K562 (cell line): Measurements from ENCODE around the gene UBE2D2. TPM values are rescaled to one million over a fixed set of nuclear protein-coding genes. Genes with fewer than 3 reads are reported as not detected.

Source experiments
- ATF4 ChIP-seq: fragments of 450-650 bp; formaldehyde crosslinking; IDR thresholded peaks from 2 replicates; pipeline ENCODE4 v1.4.0; 2022; ENCODE audit warnings: mild to moderate bottlenecking, moderate library complexity
- BRF1 ChIP-seq: IDR thresholded peaks from 3 replicates; pipeline ENCODE4 v1.6.1; 2011; ENCODE audit warnings: borderline replicate concordance, mild to moderate bottlenecking; ENCODE audit not compliant: insufficient read length; ENCODE audit errors: extremely low read depth
- CSDE1 ChIP-seq, 2 experiments: fragments of 450-650 bp; IDR thresholded peaks; 2 replicates each; pipeline ENCODE4 v1.6.1; 2016; ENCODE audit warnings: mild to moderate bottlenecking in 1 of 2
- ETV1 ChIP-seq: fragments of 450-650 bp; conservative IDR thresholded peaks from 2 replicates; pipeline ENCODE4 v1.6.1; 2016; ENCODE audit warnings: missing genetic modification characterization, control low read depth, low read depth, missing compliant biosample characterization
- HMGN3 ChIP-seq: IDR thresholded peaks from 2 replicates; pipeline ENCODE4 v1.6.1; 2011; ENCODE audit warnings: borderline replicate concordance, low read depth, mild to moderate bottlenecking, mixed read lengths, low read length; ENCODE audit not compliant: insufficient read length; ENCODE audit errors: extremely low read depth
- HNRNPL ChIP-seq: fragments of 200-400 bp; formaldehyde crosslinking; IDR thresholded peaks from 2 replicates; pipeline ENCODE4 v1.6.1; 2017; ENCODE audit warnings: low read depth, mild to moderate bottlenecking, low read length
- HOMEZ ChIP-seq: fragments of 250-450 bp; sonication (Bioruptor Pico); IDR thresholded peaks from 2 replicates; pipeline ENCODE4 v1.4.0; 2020; ENCODE audit warnings: mild to moderate bottlenecking, moderate library complexity
- KLF10 ChIP-seq: fragments of 250-450 bp; sonication (Bioruptor Pico); IDR thresholded peaks from 2 replicates; pipeline ENCODE4 v1.6.1; 2021; ENCODE audit warnings: matching md5 sums
- MAFK ChIP-seq: IDR thresholded peaks from 2 replicates; pipeline ENCODE4 v1.6.1; 2011; ENCODE audit warnings: low read length, improper control_type of control experiment
- MBD1 ChIP-seq: fragments of 250-450 bp; sonication (Bioruptor Pico); IDR thresholded peaks from 2 replicates; pipeline ENCODE4 v1.8.0; 2022; ENCODE audit warnings: inconsistent platforms
- MED1 ChIP-seq: sonication (generic); formaldehyde crosslinking; IDR thresholded peaks from 2 replicates; pipeline ENCODE4 v1.8.1; 2023; ENCODE audit warnings: missing genetic modification reagents, borderline replicate concordance
- RB1 ChIP-seq: fragments of 450-650 bp; IDR thresholded peaks from 2 replicates; pipeline ENCODE4 v1.6.1; 2017; ENCODE audit warnings: low read depth, mild to moderate bottlenecking
- RBM39 ChIP-seq: fragments of 200-400 bp; formaldehyde crosslinking; optimal IDR thresholded peaks from 2 replicates; pipeline ENCODE3; 2018; ENCODE audit warnings: low read depth, low read length
- SIRT6 ChIP-seq: IDR thresholded peaks from one replicate; pipeline ENCODE4 v1.6.1; 2012; ENCODE audit warnings: low read depth, mild to moderate bottlenecking, control low read depth, inconsistent platforms, low read length, moderate library complexity
- SRSF1 ChIP-seq: fragments of 200-400 bp; formaldehyde crosslinking; IDR thresholded peaks from 2 replicates; pipeline ENCODE4 v1.6.1; 2017; ENCODE audit warnings: mild to moderate bottlenecking, low read depth, low read length, moderate library complexity
- U2AF2 ChIP-seq: fragments of 200-400 bp; formaldehyde crosslinking; optimal IDR thresholded peaks from 2 replicates; pipeline ENCODE3; 2017; ENCODE audit warnings: low read depth, mild to moderate bottlenecking, low read length
- VEZF1 ChIP-seq: fragments of 200-800 bp; sonication (Bioruptor generic); IDR thresholded peaks from 2 replicates; pipeline ENCODE4 v1.6.1; 2017; ENCODE audit warnings: missing genetic modification characterization, missing compliant biosample characterization
- ZBTB1 ChIP-seq: sonication (generic); formaldehyde crosslinking; IDR thresholded peaks from 2 replicates; pipeline ENCODE4 v1.8.1; 2023; ENCODE audit warnings: missing genetic modification reagents, low read depth, mild to moderate bottlenecking, borderline replicate concordance
- ZNF143 ChIP-seq: sonication (generic); formaldehyde crosslinking; IDR thresholded peaks from 2 replicates; pipeline ENCODE4 v1.9.0; 2022; ENCODE audit warnings: mild to moderate bottlenecking, missing genetic modification reagents
- ZNF512 ChIP-seq: IDR thresholded peaks from 2 replicates; pipeline ENCODE4 v1.6.1; 2016; ENCODE audit warnings: missing genetic modification characterization, missing compliant biosample characterization
- polyA plus RNA-seq, 8 experiments: library from polyadenylated mRNA; depleted of rRNA in 4 of 8; stranded (reverse) in 5 of 8; unstranded in 3 of 8; fragments of >200 nt; fragmentation: Nextera tagmentation in 2 of 8; fragmentation: Illumina TruSeq in 1 of 8; extraction: Ambion mirVana in 2 of 8; extraction: Trizol in 1 of 8; gene quantifications; 2 replicates each; pipeline versions ENCODE4 v1.2.1 to v1.2.3, GENCODE V29; 2011 to 2014; ENCODE audit warnings: inconsistent platforms in 1 of 8, missing spikeins in 1 of 8
- total RNA-seq, 7 experiments: library from RNA; depleted of rRNA in 6 of 7; stranded (reverse); fragments of >200 nt in 6 of 7; fragmentation: Illumina TruSeq in 2 of 7; extraction: Trizol in 2 of 7; gene quantifications; 2 replicates each; pipeline versions ENCODE4 v1.2.1 to v1.2.3, GENCODE V29; 2011 to 2021; ENCODE audit warnings: low replicate concordance in 1 of 7

The UBE2D2 gene
- total and polyA plus RNA-seq, 9 of the 15 experiments (the other 6 are each of a cell fraction or from before 2014, with no cell fraction given) = 53.6 to 198 (median 122) TPM

- TF ChIP-seq RBM39 = no peak
- TF ChIP-seq ETV1 (tag) = peak; percentile 99
- TF ChIP-seq HMGN3 = peak; percentile 100
- peak; percentile 98 for TF ChIP-seq VEZF1 (CRISPR knock-in tag)
- TF ChIP-seq SRSF1 = 0 out of 2 replicates have a peak, but pooled peaks have one; percentile 81
- TF ChIP-seq U2AF2 = no peak
- no peak for TF ChIP-seq ZNF512
- TF ChIP-seq MED1 (CRISPR knock-in tag) = no peak
- TF ChIP-seq CSDE1 (IDR thresholded peaks at IDR 0.05) = no peak; a peak in 1 of 4 replicates
- TF ChIP-seq RB1 = peak; percentile 72; the same call in 1 of the 2 replicates
- peak; percentile 66; the same call in 1 of the 2 replicates for TF ChIP-seq ZBTB1
- TF ChIP-seq BRF1 = no peak
- no peak for TF ChIP-seq MAFK
- TF ChIP-seq HNRNPL = no peak
- TF ChIP-seq MBD1 (CRISPR knock-in tag) = no peak
- no peak for TF ChIP-seq KLF10
- 0 out of 2 replicates have a peak, but pooled peaks have one; percentile 23 for TF ChIP-seq ATF4
- TF ChIP-seq ZNF143 (CRISPR knock-in tag) = no peak
- no peak for TF ChIP-seq SIRT6
- TF ChIP-seq HOMEZ = no peak
Measured at GRCh38 chr5:139669662-139670368, 108.7 kb downstream of the UBE2D2 start (continued).
